NCI-H446 treated with DMSO at 0.1 percent for 48 hours (cell line): ENCODE measurements around the gene DTNBP1.
"Not testable (repeated sequence)": the region's sequence is repeated elsewhere in the genome, so short reads cannot be mapped to it uniquely, and the experiment has no call there.

Source experiments
- DNase-seq: peaks from one replicate; lab custom pipeline; 2025; lab: John Stamatoyannopoulos, UW

Gene DTNBP1

GRCh38 chr6:15557174-15557573 is 105.7 kb downstream of the DTNBP1 start:
- DNase-seq = no peak

- DNase-seq = no peak
These were observed 106.1 kb downstream of the DTNBP1 start for GRCh38 chr6:15556711-15557110.

- no peak for DNase-seq
These were observed 107.5 kb downstream of the DTNBP1 start for GRCh38 chr6:15555101-15556038.

GRCh38 chr6:15554728-15555100 is 108.1 kb downstream of the DTNBP1 start:
- DNase-seq = no peak

GRCh38 chr6:15553736-15554294 is 109.0 kb downstream of the DTNBP1 start:
- DNase-seq = no peak

GRCh38 chr6:15553031-15553430 is 109.8 kb downstream of the DTNBP1 start:
- no peak for DNase-seq

- DNase-seq = peak; percentile 9
These were observed 111.0 kb downstream of the DTNBP1 start for GRCh38 chr6:15551798-15552197.

- no peak for DNase-seq
These were observed 111.6 kb downstream of the DTNBP1 start for GRCh38 chr6:15551262-15551661.

- DNase-seq = no peak
These were observed 112.2 kb downstream of the DTNBP1 start for GRCh38 chr6:15550546-15551123.

GRCh38 chr6:15549371-15549770 is 113.5 kb downstream of the DTNBP1 start:
- no peak for DNase-seq

GRCh38 chr6:15547400-15547799 is 115.4 kb downstream of the DTNBP1 start:
- DNase-seq = no peak

GRCh38 chr6:15546591-15546990 is 116.2 kb downstream of the DTNBP1 start:
- DNase-seq = no peak

- DNase-seq = no peak
These were observed 118.4 kb downstream of the DTNBP1 start for GRCh38 chr6:15544321-15544900.

GRCh38 chr6:15543332-15543917 is 119.4 kb downstream of the DTNBP1 start:
- not testable (repeated sequence) for DNase-seq

- DNase-seq = no peak
These were observed 123.0 kb downstream of the DTNBP1 start for GRCh38 chr6:15539722-15540270.

GRCh38 chr6:15538766-15539495 is 123.9 kb downstream of the DTNBP1 start:
- no peak for DNase-seq

- no peak for DNase-seq
These were observed 124.7 kb downstream of the DTNBP1 start for GRCh38 chr6:15538106-15538505.

GRCh38 chr6:15536198-15536955 is 126.5 kb downstream of the DTNBP1 start:
- no peak for DNase-seq

- DNase-seq = no peak
These were observed 127.2 kb downstream of the DTNBP1 start for GRCh38 chr6:15535495-15536197.

- no peak for DNase-seq
These were observed 127.9 kb downstream of the DTNBP1 start for GRCh38 chr6:15534974-15535373.
